Fibroblast of pulmonary artery (primary cell): Measurements from ENCODE around the gene HPS1.
A peak's percentile ranks its signal among the peaks of the same experiment; 100 is the strongest.

Experiments used
- DNase-seq: peaks from one replicate; pipeline ENCODE4 v3.0.0-alpha.2; 2010; ENCODE audit warnings: low read depth
- H3K4me3 ChIP-seq: replicated peaks from 2 replicates; pipeline ENCODE4 v1.5.1; 2011; ENCODE audit warnings: low read depth, mild to moderate bottlenecking, control low read depth, low read length, moderate library complexity
- TF ChIP-seq, protein P1 (sequence below): IDR thresholded peaks from 2 replicates; pipeline ENCODE4 v1.5.1; 2011; ENCODE audit warnings: mild to moderate bottlenecking, control low read depth, low read length, inconsistent platforms; ENCODE audit errors: missing control alignments

HPS1 gene

DNA sequence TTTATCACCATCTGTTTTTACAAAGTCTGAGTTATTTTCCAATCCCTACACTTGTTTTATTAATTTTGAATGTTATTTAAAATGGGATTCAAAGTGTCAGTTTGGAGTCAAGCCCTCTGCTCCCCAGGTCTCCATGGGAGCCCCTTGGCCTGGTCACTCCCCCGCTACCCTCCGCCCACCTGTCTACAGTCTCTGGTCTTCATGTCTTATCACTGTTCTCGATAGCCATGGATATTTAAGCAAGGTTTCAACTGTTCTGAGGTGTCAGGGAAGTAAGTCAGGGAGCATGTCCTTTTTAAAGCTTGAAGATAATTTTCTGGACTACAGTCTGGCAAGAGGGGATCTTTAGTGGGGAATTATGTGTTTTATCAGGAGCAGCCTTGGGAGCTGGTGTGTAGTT lies 19.1 kb upstream of the HPS1 start:
- no peak overlapping the region for H3K4me3 ChIP-seq
- TF ChIP-seq, protein P1, sequence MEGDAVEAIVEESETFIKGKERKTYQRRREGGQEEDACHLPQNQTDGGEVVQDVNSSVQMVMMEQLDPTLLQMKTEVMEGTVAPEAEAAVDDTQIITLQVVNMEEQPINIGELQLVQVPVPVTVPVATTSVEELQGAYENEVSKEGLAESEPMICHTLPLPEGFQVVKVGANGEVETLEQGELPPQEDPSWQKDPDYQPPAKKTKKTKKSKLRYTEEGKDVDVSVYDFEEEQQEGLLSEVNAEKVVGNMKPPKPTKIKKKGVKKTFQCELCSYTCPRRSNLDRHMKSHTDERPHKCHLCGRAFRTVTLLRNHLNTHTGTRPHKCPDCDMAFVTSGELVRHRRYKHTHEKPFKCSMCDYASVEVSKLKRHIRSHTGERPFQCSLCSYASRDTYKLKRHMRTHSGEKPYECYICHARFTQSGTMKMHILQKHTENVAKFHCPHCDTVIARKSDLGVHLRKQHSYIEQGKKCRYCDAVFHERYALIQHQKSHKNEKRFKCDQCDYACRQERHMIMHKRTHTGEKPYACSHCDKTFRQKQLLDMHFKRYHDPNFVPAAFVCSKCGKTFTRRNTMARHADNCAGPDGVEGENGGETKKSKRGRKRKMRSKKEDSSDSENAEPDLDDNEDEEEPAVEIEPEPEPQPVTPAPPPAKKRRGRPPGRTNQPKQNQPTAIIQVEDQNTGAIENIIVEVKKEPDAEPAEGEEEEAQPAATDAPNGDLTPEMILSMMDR = no peak
- DNase-seq = no peak

DNA sequence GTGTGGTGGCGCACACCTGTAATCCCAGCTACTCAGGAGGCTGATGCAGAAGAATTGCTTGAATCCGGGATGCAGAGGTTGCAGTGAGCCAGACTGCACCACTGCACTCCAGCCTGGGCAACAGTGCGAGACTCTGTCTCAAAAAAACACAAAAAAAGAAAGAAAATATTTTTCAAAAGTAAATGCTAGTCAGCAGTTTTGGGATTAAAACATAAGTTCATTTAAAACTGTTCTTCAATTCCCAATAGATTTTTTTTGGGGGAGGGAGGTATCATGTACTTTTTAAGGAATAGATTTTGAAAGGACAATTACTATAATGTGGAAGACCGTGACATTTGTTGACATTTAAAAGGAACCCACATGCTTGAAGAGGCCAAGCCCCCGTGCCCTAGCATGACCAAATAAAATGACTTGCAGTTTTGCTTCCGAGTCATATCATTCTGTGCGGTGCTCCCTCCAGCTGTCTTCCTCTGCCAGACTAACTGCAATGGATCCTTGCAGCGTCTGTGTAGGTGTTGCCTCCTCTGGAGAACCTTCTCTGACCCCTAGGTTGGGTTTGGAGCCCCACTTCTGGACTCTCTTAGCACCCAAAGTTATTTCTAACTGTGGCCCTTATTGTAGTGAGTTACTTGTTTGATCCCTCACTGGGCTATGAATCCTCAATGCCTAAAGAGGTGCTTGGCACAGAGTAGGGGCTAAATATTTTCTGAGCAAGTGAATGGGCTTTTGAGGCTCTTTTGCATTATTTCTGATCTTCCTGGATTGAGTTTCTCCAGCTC lies 17.4 kb upstream of the HPS1 start:
- H3K4me3 ChIP-seq = no peak overlapping the region
- TF ChIP-seq, protein P1 = no peak
- no peak for DNase-seq

DNA sequence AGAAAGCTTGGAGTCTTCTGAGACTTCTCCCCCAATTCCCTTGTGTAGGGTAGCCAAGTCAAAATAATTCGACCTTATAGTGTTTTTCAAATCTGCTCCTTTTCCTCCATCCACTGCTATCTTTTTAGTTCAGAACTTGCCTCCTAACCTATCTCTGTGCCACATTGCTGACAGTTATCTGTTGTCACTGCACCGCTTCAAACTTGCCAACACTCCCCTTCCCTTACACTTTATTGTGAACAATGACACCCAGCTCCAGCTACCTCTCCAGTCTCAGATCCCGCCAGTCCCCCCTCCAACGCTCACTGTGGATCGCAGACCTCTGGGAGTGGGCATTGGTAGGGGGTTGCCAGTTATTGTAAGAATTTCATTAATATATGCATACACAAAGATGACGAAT lies 16.3 kb upstream of the HPS1 start:
- no peak for DNase-seq
- TF ChIP-seq, protein P1 = no peak

DNA sequence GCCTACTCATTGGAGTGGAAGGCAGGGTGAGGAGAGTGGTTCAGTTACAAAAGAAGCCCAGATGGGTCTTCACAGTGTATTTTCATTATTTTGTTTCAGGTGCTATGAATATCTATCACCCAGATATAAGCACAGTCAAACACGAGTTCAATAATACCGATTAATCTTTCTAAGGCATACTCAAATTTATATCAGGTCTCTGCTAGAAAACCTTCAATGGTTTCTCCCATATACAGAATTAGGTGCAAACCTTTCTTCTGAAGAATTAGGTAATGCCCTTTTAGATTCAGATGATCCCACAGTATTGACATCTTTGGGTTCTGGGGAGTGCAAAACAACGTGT lies 14.7 kb upstream of the HPS1 start:
- H3K4me3 ChIP-seq = no peak overlapping the region
- no peak for DNase-seq
- TF ChIP-seq, protein P1 = no peak

More for the DNA sequence above, 16.3 kb upstream of the HPS1 start:
- no peak overlapping the region for H3K4me3 ChIP-seq

DNA sequence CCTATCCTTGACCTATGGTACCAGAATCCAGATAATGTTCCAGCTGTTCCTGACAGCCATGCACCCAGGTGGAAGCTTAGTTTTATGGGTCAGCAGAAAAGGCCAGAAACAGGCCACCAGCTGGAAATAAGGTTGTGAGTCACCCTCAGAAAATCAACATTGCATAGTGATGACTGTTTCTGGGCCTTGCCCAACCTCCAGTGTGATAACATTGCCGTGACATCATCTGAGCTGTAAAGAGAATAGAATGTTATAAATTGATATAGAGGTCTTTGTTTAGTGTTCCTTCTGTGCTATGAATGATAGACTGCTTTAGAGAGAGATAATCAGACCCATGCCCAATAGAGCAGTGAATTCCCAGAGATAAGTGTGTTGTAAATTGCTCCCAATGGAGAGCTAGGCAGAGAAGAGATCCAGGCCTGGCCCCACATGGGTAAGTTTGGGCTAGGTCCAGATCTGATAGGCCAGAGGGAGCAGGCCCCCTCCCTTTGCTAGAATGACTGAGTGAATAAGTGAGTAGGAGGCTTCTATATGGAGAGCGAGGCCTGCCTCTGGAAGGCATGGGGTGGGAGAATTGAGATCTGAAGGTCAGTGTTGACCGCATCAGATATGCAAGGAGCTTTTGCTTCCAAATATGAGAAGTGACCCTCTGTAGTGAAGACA lies 14.2 kb upstream of the HPS1 start:
- DNase-seq = peak; percentile 94
- H3K4me3 ChIP-seq = no peak overlapping the region
- TF ChIP-seq, protein P1 = no peak

DNA sequence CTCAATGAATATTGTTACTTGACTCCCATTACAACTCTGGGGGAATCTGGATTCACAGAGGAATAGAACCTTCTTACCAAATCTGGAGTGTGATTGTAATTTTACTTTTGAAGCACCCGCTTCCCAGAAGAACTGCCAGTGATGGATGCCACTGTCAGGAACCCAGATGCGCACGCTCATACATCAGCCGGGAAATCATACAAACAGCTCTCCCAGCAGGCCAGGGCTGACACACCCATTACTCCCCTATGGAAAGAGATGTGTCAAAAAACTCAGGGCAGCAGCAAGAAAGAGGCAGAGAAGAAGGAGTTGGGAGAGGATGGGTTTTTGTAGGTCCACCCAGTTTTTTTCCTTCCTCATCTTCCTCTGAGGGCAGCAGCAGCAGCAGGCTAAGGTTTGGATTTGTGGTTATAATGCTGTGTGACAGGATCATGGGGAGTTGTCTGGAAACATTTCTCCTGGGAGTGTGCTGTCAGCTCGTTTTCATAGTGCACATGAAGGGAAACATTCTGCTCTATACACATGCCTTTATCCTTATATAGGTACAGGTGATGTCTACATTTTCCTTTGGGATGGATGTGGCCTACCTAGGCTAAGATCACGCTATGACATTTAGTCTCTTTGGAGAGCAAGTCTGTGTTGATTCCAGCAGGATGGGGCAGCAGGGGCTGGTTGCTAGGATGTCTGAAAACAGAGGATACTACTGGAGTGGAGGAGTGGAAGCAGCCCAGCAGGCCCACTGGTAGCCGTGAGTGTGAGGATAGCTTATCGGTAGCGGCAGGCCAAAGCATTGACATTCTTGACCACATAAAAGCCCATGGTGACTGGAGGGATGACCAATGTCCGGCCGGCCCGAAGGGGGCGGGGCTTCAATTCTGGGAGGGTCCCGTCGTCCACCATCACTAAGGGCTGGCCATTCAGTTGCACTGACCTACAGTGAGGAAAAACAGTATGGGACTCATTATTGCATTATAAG lies 12.4 kb upstream of the HPS1 start:
- TF ChIP-seq, protein P1 = no peak
- DNase-seq = no peak
- no peak overlapping the region for H3K4me3 ChIP-seq
